Hematopoietic multipotent progenitor cell treated with erythropoietin and hydrocortisone succinate and interleukin-3 and kit ligand, for 15 days (in vitro differentiated cells): ENCODE data around the gene LILRB5.
"Not testable (repeated sequence)": the region's sequence is repeated elsewhere in the genome, so short reads cannot be mapped to it uniquely, and the experiment has no call there.

Experiments used
- DNase-seq: peaks from one replicate; pipeline ENCODE4 v3.0.0-alpha.2; 2015; ENCODE audit warnings: low spot score

LILRB5 gene

GRCh38 chr19:54257116-54257480, at the start of gene LILRB5:
Gene LILRB5, minus strand, starts transcription at chr19:54257273. Its CDS starts 80 bp downstream, at chr19:54257193.
- no peak for DNase-seq

- no peak for DNase-seq
Measured at GRCh38 chr19:54305141-54305540, 48.1 kb upstream of the LILRB5 start.

GRCh38 chr19:54302257-54302656, 45.2 kb upstream of the LILRB5 start:
- DNase-seq = no peak

GRCh38 chr19:54299515-54299914, 42.4 kb upstream of the LILRB5 start:
- no peak for DNase-seq

GRCh38 chr19:54299126-54299498, 42.0 kb upstream of the LILRB5 start:
- DNase-seq = no peak

GRCh38 chr19:54298357-54299125, 41.5 kb upstream of the LILRB5 start:
- DNase-seq = no peak

- no peak for DNase-seq
Measured at GRCh38 chr19:54297759-54298305, 40.8 kb upstream of the LILRB5 start.

GRCh38 chr19:54294539-54294938, 37.5 kb upstream of the LILRB5 start:
- no peak for DNase-seq

GRCh38 chr19:54289160-54289559, 32.1 kb upstream of the LILRB5 start:
- DNase-seq = not testable (repeated sequence)

- DNase-seq = no peak
Measured at GRCh38 chr19:54287456-54287855, 30.4 kb upstream of the LILRB5 start.

GRCh38 chr19:54286283-54286682, 29.2 kb upstream of the LILRB5 start:
- not testable (repeated sequence) for DNase-seq

GRCh38 chr19:54285427-54286056, 28.5 kb upstream of the LILRB5 start:
- not testable (repeated sequence) for DNase-seq

GRCh38 chr19:54282686-54283470, 25.8 kb upstream of the LILRB5 start:
- DNase-seq = no peak

- DNase-seq = not testable (repeated sequence)
Measured at GRCh38 chr19:54281729-54282075, 24.6 kb upstream of the LILRB5 start.

GRCh38 chr19:54281007-54281728, 24.1 kb upstream of the LILRB5 start, which contains the start of gene LILRB2:
Gene LILRB2, minus strand, starts transcription at chr19:54281110. Its CDS starts 614 bp downstream, at chr19:54280496.
- DNase-seq = no peak

- DNase-seq = not testable (repeated sequence)
Measured at GRCh38 chr19:54280441-54280840, 23.4 kb upstream of the LILRB5 start.

GRCh38 chr19:54280025-54280424, 23.0 kb upstream of the LILRB5 start:
- not testable (repeated sequence) for DNase-seq

GRCh38 chr19:54279406-54279962, 22.4 kb upstream of the LILRB5 start:
- DNase-seq = no peak

- not testable (repeated sequence) for DNase-seq
Measured at GRCh38 chr19:54278571-54279195, 21.6 kb upstream of the LILRB5 start.

- not testable (repeated sequence) for DNase-seq
Measured at GRCh38 chr19:54278056-54278455, 21.0 kb upstream of the LILRB5 start.

GRCh38 chr19:54277111-54277615, 20.1 kb upstream of the LILRB5 start:
- not testable (repeated sequence) for DNase-seq
